GM18867 (cell line): Measurements from ENCODE around the gene FGGY.
"Not testable (repeated sequence)": the region's sequence is repeated elsewhere in the genome, so short reads cannot be mapped to it uniquely, and the experiment has no call there.

Source experiments
- ATAC-seq: cut with Tn5 transposase; IDR thresholded peaks from one replicate; pipeline ENCODE4 v1.9.1; 2021; ENCODE audit warnings: mild to moderate bottlenecking, moderate library complexity; ENCODE audit not compliant: unreplicated experiment

Gene FGGY

DNA sequence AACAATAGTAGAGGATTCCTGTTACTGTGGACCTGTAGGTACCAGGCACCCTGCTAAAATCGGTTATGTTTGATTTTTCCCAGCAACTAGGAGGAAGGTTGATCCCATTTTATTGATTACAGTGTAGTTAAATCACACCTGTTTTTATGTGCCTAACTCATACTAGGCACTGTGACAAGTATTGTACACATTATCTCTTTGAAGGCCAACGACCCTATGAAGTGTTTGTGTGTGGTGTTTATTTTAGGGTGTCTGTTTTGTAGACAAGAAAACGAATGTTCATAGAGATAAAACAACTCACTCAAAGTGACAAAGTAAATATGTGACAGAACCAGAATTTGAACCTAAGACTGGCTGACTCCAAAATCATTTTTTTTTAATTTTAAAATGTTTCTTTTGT, 49.5 kb downstream of the FGGY start:
- no peak for ATAC-seq

GRCh38 chr1:59349101-59349500, 52.2 kb downstream of the FGGY start:
- ATAC-seq, result no peak

DNA sequence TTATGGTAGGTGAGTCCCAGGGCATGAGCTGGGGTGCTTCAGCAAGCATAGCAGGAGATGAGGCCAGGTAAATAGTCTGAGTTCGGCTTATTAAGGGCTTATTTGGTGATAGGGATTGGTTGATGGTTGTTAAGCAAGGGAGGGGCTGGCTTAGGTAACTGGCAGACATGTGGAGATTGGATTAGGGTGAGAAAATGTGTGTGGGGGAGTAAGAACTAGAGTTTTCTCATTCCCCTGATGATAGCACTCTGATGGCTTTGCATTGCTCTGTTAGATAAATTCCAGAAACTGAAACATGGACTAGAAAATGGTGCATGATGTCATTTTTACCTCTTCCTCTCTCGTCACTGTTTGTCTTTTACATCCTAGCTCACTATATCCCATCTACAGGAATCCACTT, 53.6 kb downstream of the FGGY start:
- ATAC-seq, result no peak

DNA sequence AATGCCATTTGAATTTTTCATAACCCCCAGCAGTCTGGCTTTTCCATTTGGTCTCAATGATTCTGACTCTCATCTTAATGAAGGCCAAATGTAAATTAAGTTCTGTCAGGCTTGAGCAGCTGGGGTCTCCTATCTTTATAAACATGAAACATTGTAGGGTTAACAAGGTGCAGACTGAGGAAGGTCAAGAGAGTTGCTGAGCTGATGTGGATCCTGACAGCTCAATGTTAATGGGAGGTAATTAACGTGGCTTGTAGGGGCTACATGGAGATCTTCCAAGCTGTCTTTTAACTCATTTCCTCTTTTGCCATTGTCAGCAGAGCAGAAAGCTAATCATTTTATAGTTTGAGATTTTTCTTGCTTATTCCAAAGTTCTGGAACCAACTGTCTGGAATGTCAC, 55.2 kb downstream of the FGGY start:
- ATAC-seq, result no peak

- no peak for ATAC-seq
These were observed 56.6 kb downstream of the FGGY start for GRCh38 chr1:59353453-59353852.

DNA sequence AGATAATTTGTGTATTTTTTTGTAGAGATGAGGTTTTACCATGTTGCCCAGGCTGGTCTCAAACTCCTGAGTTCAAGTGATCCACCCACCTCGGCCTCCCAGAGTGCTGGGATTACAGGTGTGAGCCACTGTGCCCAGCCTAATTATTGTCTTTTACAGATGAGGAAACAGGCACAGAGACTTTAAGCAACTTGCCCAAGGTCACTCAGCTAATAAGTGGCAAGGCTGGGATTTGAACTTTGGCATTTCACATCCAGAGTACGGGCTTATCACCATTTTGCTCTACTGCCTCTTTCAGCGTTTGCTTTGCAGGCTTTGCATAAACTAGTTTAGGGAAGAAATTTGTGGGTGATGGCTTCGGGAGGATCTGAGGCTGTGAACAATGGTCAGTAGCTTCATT, 57.3 kb downstream of the FGGY start:
- not testable (repeated sequence) for ATAC-seq

GRCh38 chr1:59354709-59355337, 57.9 kb downstream of the FGGY start:
- peak; percentile 76 for ATAC-seq

- peak; percentile 70 for ATAC-seq
These were observed 58.5 kb downstream of the FGGY start for GRCh38 chr1:59355361-59355760.

- no peak for ATAC-seq
These were observed 59.7 kb downstream of the FGGY start for GRCh38 chr1:59356627-59357026.

DNA sequence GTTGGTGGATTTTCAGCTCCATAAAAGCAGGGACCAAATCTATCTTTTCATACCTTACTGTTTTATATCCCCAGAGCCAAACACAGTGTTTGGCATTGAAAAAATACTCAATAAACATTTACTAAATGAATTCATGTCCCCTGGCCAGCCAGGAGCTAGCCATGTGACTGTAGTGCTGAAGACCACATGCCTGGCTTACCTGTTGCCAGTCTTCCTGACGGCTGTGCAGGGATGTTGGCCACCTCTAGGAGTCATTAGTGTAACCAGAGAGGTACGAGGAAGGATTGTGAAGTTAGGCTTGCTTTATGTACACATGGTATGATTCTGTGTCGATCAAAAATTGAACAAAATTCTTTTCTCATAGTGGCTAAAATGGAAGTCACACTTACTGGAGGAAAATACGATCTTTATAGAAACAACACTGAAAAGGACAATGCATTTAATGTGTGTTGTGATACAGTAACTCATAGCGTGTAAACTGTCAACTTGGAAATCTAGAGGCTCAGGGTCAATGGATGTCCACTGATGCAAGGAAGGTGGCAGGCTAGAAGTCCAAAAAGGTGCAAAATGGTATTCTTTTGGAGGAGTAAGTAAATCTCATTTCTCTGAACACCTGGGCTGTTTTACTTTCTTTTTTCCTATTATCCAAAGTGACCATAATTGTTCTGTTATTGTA, 60.9 kb downstream of the FGGY start:
- ATAC-seq, result no peak

DNA sequence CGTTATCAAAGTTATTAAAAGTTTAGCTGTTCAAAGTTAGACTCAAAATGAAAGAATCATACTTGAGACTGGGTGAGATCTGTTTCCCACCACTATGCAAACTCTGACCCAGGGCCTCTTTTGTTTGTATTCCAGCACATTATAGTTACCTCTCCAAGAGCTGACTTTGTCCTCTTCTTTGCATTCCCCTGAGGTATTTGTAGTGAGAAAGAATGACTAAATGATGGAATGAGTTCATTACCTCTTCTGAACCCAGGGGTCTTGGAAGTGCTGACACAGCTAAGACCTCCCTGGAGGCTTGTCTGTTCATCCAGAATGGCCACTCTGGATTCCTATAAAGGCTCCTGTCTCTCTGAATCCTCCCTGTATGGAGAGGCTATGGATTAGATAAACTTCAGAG, 62.4 kb downstream of the FGGY start:
- no peak for ATAC-seq

GRCh38 chr1:59360170-59360569, 63.3 kb downstream of the FGGY start:
- ATAC-seq, result no peak

DNA sequence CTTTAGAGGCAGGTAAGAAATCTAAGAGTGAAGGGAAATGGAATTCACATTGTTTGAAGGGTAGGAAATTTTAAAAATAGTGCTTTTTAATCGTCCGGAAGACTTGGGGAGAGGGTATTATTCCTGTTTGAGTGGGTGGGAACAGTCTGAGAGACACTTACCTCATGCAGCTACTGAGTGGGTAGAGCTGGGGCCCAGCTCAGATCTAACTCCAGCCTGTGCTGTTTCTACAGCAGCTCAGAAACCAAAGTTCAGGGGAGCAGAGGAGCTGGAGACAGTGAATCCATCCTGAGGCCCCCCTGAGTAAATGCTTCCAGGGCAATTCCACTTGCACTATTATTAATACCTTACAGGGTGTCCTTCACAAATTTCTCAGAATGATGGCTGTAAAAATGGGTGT, 63.8 kb downstream of the FGGY start:
- ATAC-seq, result no peak

- ATAC-seq, result no peak
These were observed 64.9 kb downstream of the FGGY start for GRCh38 chr1:59361766-59362165.

DNA sequence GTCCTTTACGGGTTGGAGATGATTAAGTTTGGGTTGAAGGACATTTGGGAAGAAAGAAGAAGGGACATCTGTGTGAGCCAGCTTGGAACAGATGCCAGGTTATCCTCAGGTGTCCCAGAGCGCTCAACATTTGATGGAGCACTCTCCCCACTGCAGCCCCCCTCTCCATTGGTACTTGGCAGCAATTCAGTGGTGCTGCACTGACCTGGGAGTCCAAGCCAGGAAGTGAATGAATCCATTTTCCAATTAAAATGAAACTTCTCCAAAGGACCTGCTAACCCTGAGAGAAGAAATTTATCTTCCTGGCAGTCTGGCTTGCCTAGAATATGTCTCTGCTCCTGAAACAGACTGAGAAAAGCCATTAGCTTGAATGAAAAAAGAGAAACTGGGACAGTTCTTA, 67.1 kb downstream of the FGGY start:
- no peak for ATAC-seq

DNA sequence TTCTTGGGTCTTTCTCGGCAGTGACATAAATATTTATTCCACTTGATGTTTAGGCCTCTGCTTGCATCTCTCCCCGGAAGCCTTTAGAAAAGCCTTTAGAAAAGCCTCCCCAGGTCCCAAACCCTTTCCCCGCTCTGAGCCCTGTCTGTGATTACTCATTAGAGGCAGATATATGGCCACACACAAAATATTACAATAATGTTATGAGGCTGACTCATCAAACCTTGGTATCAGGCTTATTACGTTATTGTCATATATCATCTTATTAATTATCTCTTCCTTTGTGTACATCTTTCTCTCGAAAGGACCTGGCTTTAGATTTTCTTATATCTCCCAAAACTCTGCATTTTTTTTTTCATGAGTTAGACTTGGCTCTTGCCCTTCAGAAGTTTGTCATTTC, 69.5 kb downstream of the FGGY start:
- no peak for ATAC-seq

DNA sequence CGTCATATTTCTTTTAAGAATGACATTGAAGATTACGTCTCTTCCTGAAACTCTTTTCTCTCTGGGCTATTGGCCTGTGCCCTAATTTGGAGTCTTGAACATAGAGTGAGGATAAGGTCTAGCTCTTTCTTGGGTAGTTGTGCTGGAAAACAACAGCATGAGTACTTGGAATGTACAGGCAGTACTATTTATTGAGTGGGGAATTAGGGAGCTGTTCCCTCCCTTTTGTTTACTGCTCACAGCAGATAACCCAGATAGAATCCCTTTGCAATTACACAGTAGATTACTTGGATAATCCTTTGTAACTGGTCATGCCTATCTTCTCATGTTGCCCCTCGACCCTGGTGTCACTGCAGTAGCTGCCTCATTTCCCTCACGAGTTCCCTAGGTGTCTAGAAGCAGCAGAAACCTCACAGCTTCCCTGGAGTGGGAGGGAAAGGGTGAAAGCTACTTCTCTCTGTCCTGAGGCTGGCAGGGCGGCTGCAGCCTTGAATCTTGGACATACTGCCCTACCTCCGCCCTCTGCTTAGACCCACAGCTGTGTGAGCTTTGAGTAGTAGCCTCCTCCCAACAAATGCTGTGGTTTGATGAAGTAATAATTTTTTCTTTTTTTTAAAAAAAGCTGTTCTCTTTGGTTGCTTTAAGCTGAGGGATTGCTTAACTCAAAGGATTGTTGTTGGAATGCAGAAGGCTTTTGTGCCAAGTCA, 70.6 kb downstream of the FGGY start:
- no peak for ATAC-seq

DNA sequence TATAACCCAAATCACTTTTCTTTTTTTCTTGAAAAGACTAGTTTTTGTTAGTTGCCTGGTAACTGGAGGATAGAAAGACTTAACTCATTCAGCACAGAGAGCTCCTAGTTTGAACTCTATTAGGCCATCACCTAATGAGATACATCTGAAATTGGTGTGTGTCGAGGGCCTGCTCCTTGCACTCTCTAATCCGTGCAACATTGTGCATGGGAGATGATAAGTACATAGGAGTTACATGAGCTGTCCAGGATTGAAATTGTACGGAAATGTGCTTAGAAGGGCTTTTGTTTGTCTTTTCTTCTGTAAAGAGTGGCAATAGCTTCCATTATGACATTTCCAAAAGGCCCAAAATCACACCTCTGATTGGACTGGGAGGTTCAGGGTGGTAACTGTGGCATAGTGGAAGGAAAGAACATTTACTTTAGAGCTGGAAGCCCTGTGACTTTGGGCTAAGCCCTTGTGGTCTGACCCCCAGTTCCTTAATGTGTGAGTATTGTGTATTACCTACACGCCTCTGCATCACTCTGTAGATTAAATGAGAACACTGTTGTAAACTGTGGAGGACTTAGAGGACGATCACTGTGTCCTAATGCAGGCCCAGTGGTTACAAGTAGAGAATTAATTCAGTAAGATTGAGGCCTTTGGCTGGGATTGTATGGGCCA, 71.2 kb downstream of the FGGY start:
- no peak for ATAC-seq

GRCh38 chr1:59375321-59376220, 78.7 kb downstream of the FGGY start:
- no peak for ATAC-seq

- ATAC-seq, result no peak
These were observed 80.5 kb downstream of the FGGY start for GRCh38 chr1:59377350-59377904.
